Loucy (cell line): ENCODE data around the gene TNFRSF11A.

Experiments
- CTCF ChIP-seq: fragments of 200-600 bp; sonication (generic); conservative IDR thresholded peaks from 2 replicates; pipeline ENCODE4 v1.5.1; 2014; ENCODE audit warnings: mild to moderate bottlenecking, antibody characterized with exemption, low read length
- EZH2phosphoT487 ChIP-seq: fragments of 200-600 bp; IDR thresholded peaks from 2 replicates; pipeline ENCODE4 v1.6.1; 2018; ENCODE audit warnings: antibody characterized with exemption, mild to moderate bottlenecking, moderate library complexity, borderline replicate concordance

- no peak for TF ChIP-seq CTCF
- no peak for TF ChIP-seq EZH2phosphoT487
These were observed 32.1 kb downstream of the TNFRSF11A start for GRCh38 chr18:62357079-62357719.
